Common myeloid progenitor, CD34-positive (primary cell): ENCODE data around the gene ALDH8A1.

ENCODE experiments used
- CTCF ChIA-PET: fragments of 350-600 bp; sonication (Branson Sonifier 250); formaldehyde crosslinking; loops from one replicate; lab custom pipeline; 2021; ENCODE audit warnings: antibody characterized with exemption; lab: Charles Lee
- POLR2A ChIA-PET: fragments of 350-600 bp; sonication (Branson Sonifier 250); formaldehyde crosslinking; loops from one replicate; lab custom pipeline; 2021; ENCODE audit warnings: antibody characterized with exemption; lab: Charles Lee
- DNase-seq, 3 donors: peaks; one replicate each; pipeline versions ENCODE4 v3.0.0 to v3.0.0-alpha.2; 2013
- H3K27ac ChIP-seq, 2 experiments: 1 replicate in 1 of 2; 2 replicates in 1 of 2; pipeline ENCODE4 v1.7.0; 2013; ENCODE audit warnings: inconsistent platforms in 2 of 2, low read length in 2 of 2, mild to moderate bottlenecking in 2 of 2, low read depth in 1 of 2, moderate library complexity in 1 of 2; ENCODE audit not compliant: severe bottlenecking in 2 of 2, insufficient read depth in 1 of 2, poor library complexity in 1 of 2
- H3K27me3 ChIP-seq, 5 experiments: replicated peaks in 2 of 5; 1 replicate in 3 of 5; 2 replicates in 2 of 5; pipeline versions ENCODE4 v1.6.1 to v1.7.0; 2013; ENCODE audit warnings: low read length in 4 of 5, mild to moderate bottlenecking in 2 of 5, moderate library complexity in 2 of 5, inconsistent platforms in 1 of 5; ENCODE audit not compliant: insufficient read depth in 5 of 5, control insufficient read depth in 4 of 5
- H3K36me3 ChIP-seq, 4 experiments: 1 replicate in 2 of 4; 2 replicates in 2 of 4; pipeline versions ENCODE4 v1.6.1 to v1.7.0; 2013; ENCODE audit warnings: low read length in 3 of 4, control low read depth in 1 of 4, mild to moderate bottlenecking in 1 of 4; ENCODE audit not compliant: control insufficient read depth in 4 of 4, insufficient read depth in 4 of 4
- H3K4me1 ChIP-seq, 4 experiments: 1 replicate in 3 of 4; 2 replicates in 1 of 4; pipeline versions ENCODE4 v1.6.1 to v1.7.1; 2013; ENCODE audit warnings: low read length in 3 of 4, mild to moderate bottlenecking in 3 of 4, control low read depth in 1 of 4, inconsistent platforms in 1 of 4, moderate library complexity in 1 of 4; ENCODE audit not compliant: control insufficient read depth in 4 of 4, insufficient read depth in 4 of 4; ENCODE audit errors: control extremely low read depth in 1 of 4
- H3K4me3 ChIP-seq, 7 experiments: 1 replicate in 4 of 7; 2 replicates in 3 of 7; pipeline versions ENCODE4 v1.5.1 to v1.7.0; 2013; ENCODE audit warnings: mild to moderate bottlenecking in 7 of 7, low read length in 6 of 7, moderate library complexity in 6 of 7, inconsistent platforms in 2 of 7, low read depth in 2 of 7, control low read depth in 1 of 7; ENCODE audit not compliant: insufficient read depth in 4 of 7, control insufficient read depth in 1 of 7; ENCODE audit errors: extremely low read depth in 1 of 7
- H3K9me3 ChIP-seq, 5 experiments: 1 replicate in 4 of 5; 2 replicates in 1 of 5; pipeline versions ENCODE4 v1.6.1 to v1.7.1; 2013; ENCODE audit warnings: low read length in 4 of 5, mild to moderate bottlenecking in 2 of 5, inconsistent platforms in 1 of 5, low read depth in 1 of 5, moderate library complexity in 1 of 5; ENCODE audit not compliant: control insufficient read depth in 4 of 5, insufficient read depth in 2 of 5; ENCODE audit errors: control extremely low read depth in 1 of 5
- WGBS: methylation state at CpG from one replicate; pipeline ENCODE4 v1.1.5; 2013; ENCODE audit not compliant: insufficient coverage; 5-methylcytosine and 5-hydroxymethylcytosine counted together

Gene ALDH8A1

DNA sequence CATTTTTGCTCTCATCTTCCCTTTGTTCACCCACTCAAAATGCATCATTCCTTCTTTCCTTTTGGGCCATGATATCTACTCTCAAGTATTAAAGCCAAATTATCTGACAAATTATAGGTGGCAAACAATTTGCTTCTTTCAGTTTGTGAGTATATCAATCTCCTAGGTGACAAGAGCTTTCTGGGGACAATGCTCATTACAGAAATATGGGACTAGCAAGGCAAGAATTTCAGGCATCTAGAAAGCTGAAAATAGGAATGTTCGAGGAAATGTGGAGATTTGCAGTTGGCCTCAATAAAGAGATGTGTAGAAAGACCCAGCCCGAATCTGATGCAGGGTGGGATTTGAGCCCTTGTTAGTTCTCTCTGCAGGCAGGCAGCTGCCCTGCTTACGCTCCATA, 71.8 kb downstream of the ALDH8A1 start:
- peaks cover 0 to 5% (median 0%) of the 10 kb centered on the region in 5 experiments for H3K9me3 ChIP-seq
- no peak overlapping the region for H3K27ac ChIP-seq
- DNase-seq, result no peak
- H3K4me1 ChIP-seq, result peaks cover 0 to 12% (median 3%) of the 10 kb centered on the region in 4 experiments
- H3K4me3 ChIP-seq, result no peak overlapping the region
- H3K27me3 ChIP-seq, result no peaks in the 10 kb centered on the region
- H3K36me3 ChIP-seq, result no peaks in the 10 kb centered on the region
- WGBS, result 73% methylated on average over 2 of the region's 3 CpGs
- ChIA-PET CTCF (interaction anchor here (0.7 kb wide), 1 partner anchor 20 kb away, joined by 3 read pairs; no protein-coding TSS in a partner anchor), POLR2A (no interaction called here)

DNA sequence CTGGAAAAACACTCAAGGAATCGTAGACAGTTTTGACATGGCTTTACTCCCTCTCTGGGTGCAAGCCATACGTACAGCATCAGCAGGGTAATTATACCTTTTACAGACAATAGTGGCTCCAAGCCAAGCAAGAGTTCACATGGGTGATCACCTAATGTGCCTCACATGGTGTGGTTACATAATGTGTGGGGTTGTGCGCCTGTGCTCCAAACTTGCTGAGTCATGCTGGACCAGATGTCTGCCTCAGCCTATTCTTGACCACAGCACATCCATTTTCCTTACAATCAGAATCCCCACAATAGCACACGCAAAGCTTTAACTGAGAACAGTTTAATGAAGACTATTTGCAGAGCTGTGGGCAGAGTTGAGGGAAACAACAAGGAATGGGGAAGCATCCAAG, 74.5 kb downstream of the ALDH8A1 start:
- Histone ChIP-seq H3K27me3 (no peaks in the 10 kb centered on the region), H3K9me3 (peaks cover 0 to 5% (median 0%) of the 10 kb centered on the region in 5 experiments), H3K4me1 (peaks cover 0 to 6% (median under 1%) of the 10 kb centered on the region in 4 experiments), H3K27ac (no peak overlapping the region), H3K4me3 (no peak overlapping the region), H3K36me3 (no peaks in the 10 kb centered on the region)
- WGBS, result 100% methylated on average over 2 of the region's 4 CpGs
- DNase-seq, result peak in 2 of 3 donors; percentile 16 to 21
- ChIA-PET POLR2A (no interaction called here), CTCF (no interaction called here)

DNA sequence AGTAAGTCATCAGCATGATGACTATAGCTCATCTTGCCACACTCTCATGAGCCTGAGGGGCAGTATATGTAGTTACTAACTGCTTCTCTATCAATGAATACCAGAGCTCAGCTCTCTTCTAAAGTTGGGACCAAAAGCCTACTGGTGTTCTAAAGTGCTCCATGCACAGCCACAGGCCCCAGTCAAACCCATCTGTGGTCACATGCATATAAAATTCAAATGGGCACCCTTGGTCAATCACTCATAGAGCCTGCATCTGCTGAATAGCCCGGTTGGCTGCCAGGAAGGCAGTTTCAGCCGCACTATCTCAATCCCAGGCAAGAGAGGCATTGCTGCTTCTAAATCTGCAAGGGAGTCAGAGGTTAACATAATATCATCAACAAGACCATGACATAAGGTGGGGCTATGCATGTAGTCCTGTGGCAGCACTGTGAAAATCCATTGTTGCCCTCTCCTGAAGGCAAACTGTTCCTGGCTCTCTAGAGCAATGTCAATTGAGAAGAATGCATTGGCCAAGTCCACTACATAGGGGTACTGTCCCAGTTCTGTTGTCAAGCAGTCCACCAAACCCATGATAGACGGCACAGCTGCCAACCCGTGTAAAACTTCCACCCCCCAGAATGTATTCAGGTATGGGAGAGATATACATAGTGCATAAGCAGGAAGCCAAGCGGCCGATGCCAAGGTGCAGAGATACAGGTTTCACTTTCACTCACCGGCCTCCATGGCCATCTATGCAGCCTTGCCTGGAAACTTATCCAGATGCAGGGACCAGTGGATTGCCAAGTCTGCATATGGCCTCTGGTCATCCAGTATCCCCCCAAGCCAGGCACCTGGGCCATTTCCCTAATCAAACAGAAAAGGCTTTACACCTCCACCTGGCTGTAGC, 76.2 kb downstream of the ALDH8A1 start:
- Histone ChIP-seq H3K9me3 (peaks cover 0 to 5% (median 0%) of the 10 kb centered on the region in 5 experiments), H3K27ac (no peak overlapping the region), H3K27me3 (no peaks in the 10 kb centered on the region), H3K4me3 (no peak overlapping the region), H3K4me1 (no peaks in the 10 kb centered on the region), H3K36me3 (no peaks in the 10 kb centered on the region)
- WGBS, result 90% methylated on average over 3 of the region's 7 CpGs
- DNase-seq, result peak in 1 of 3 donors; percentile 11
- CTCF ChIA-PET, result interaction anchor here (1.7 kb wide), 1 partner anchor 67 kb away, joined by 4 read pairs; no protein-coding TSS in a partner anchor
- POLR2A ChIA-PET, result no interaction called here

DNA sequence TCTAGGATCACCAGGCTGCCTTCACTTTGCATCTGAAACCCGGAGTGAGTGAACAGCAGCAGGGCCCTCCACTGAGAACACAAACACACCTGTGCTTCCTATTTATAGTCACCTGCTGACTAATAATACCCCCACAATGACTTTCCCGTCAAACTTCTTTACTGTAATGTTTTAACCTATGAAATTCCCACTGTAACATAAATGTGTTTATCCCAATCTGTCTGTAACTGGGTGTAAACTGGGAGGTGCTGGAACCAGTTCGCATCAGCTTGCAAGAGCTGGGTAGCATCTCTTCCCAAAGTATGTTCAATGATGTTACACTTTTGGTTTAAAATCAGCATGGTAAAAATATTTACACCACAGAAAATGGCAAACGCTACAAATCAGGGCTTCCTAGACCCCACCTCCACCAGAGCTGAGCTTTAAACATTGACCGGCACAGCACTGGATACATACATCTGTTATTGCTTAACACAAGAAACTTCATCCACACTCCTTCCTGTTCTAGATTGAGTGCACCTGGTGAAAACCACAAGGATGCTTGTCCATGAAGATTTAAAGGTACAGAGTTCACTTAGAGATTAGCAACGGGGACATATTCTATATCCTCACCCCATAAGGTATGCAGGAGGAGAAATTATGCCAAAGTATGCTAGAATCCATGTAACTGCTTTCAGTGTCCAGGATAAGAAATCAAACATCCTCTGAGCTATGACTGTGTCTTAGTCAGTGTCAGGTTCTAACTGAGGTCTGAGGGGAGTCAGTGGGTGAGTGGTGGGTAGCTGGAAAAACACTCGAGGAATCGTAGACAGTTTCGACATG, 79.0 kb downstream of the ALDH8A1 start:
- ChIA-PET CTCF (interaction anchor here (1.1 kb wide), 1 partner anchor 10 kb away, joined by 3 read pairs; no protein-coding TSS in a partner anchor), POLR2A (no interaction called here)
- Histone ChIP-seq H3K27me3 (no peaks in the 10 kb centered on the region), H3K4me3 (no peak overlapping the region), H3K27ac (no peak overlapping the region), H3K36me3 (no peaks in the 10 kb centered on the region), H3K4me1 (no peaks in the 10 kb centered on the region), H3K9me3 (peaks cover 0 to 5% (median 0%) of the 10 kb centered on the region in 5 experiments)
- WGBS, result 80% methylated on average over 7 of the region's 9 CpGs
- DNase-seq, result peak in 1 of 3 donors; percentile 20

DNA sequence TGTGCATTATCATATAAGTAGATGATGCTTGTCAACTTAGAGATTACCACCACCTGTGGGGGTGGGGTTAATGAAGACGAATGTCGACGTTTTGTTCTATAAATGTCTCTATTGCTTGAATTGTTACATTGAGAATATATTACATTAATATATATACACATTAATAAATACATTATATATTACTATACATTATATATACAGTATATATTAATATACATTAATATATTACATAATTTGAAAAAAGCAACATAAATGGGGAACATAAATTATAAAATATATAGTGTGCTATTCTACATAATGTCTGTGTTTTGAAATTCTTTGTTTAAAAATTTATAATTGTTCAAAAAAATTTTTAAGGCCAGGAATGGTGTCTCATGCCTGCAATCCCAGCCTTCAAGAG, 81.1 kb downstream of the ALDH8A1 start:
- Histone ChIP-seq H3K36me3 (no peaks in the 10 kb centered on the region), H3K27me3 (no peaks in the 10 kb centered on the region), H3K4me3 (no peak overlapping the region), H3K9me3 (no peaks in the 10 kb centered on the region), H3K27ac (no peak overlapping the region), H3K4me1 (no peaks in the 10 kb centered on the region)
- WGBS, result no CpG with 5 or more reads among the region's 3 CpGs
- ChIA-PET CTCF (no interaction called here), POLR2A (no interaction called here)
- DNase-seq, result no peak
